HG03571 (cell line): Measurements from ENCODE around the gene ZNF292.
"Not testable (repeated sequence)": the region's sequence is repeated elsewhere in the genome, so short reads cannot be mapped to it uniquely, and the experiment has no call there.

Source experiments
- ATAC-seq: cut with Tn5 transposase; IDR thresholded peaks from one replicate; pipeline ENCODE4 v1.9.1; 2021; ENCODE audit not compliant: unreplicated experiment

ZNF292 gene

GRCh38 chr6:87264481-87264880, 109.1 kb downstream of the ZNF292 start:
- ATAC-seq = no peak

GRCh38 chr6:87274660-87275274, 119.4 kb downstream of the ZNF292 start:
- ATAC-seq = no peak

GRCh38 chr6:87276624-87277023, 121.3 kb downstream of the ZNF292 start:
- ATAC-seq = no peak

- no peak for ATAC-seq
These were observed 121.8 kb downstream of the ZNF292 start for GRCh38 chr6:87277123-87277522.

- ATAC-seq = no peak
These were observed 123.8 kb downstream of the ZNF292 start for GRCh38 chr6:87279196-87279595.

- no peak for ATAC-seq
These were observed 126.1 kb downstream of the ZNF292 start for GRCh38 chr6:87281426-87281825.

GRCh38 chr6:87282743-87283142, 127.4 kb downstream of the ZNF292 start:
- no peak for ATAC-seq

GRCh38 chr6:87283461-87283860, 128.1 kb downstream of the ZNF292 start:
- ATAC-seq = no peak

GRCh38 chr6:87287251-87287650, 131.9 kb downstream of the ZNF292 start:
- no peak for ATAC-seq

GRCh38 chr6:87289571-87289970, 134.2 kb downstream of the ZNF292 start:
- no peak for ATAC-seq

GRCh38 chr6:87291883-87292282, 136.5 kb downstream of the ZNF292 start:
- no peak for ATAC-seq

GRCh38 chr6:87293526-87293925, 138.2 kb downstream of the ZNF292 start:
- no peak for ATAC-seq

GRCh38 chr6:87297119-87297518, 141.8 kb downstream of the ZNF292 start:
- ATAC-seq = no peak

GRCh38 chr6:87301277-87301676, 145.9 kb downstream of the ZNF292 start:
- ATAC-seq = not testable (repeated sequence)

- no peak for ATAC-seq
These were observed 153.6 kb downstream of the ZNF292 start for GRCh38 chr6:87308970-87309369.

GRCh38 chr6:87312860-87313259, 157.5 kb downstream of the ZNF292 start:
- ATAC-seq = no peak
